Small intestine (tissue), 7 donors: ENCODE results near the gene LRIT3. TPM values are rescaled to one million over a fixed set of nuclear protein-coding genes. Genes with fewer than 3 reads are reported as not detected.

Experiments
- DNase-seq, 2 donors: peaks; one replicate each; pipeline versions ENCODE4 v3.0.0 to v3.0.0-alpha.2; 2013
- FAIRE-seq: peaks from 2 replicates; lab custom pipeline; 2012; peaks lifted over from hg19 to GRCh38; lab: Jason Lieb, UNC
- H3K27ac ChIP-seq, 3 donors: one replicate each; pipeline ENCODE4 v1.5.1; 2013; ENCODE audit warnings: low read length in 2 of 3, mild to moderate bottlenecking in 2 of 3, control low read depth in 1 of 3, inconsistent platforms in 1 of 3, low read depth in 1 of 3, moderate library complexity in 1 of 3
- H3K27me3 ChIP-seq, 3 donors: one replicate each; pipeline ENCODE4 v1.6.1; 2013; ENCODE audit warnings: low read length in 3 of 3, inconsistent platforms in 1 of 3; ENCODE audit not compliant: control insufficient read depth in 3 of 3, insufficient read depth in 3 of 3
- H3K36me3 ChIP-seq, 3 donors: one replicate each; pipeline ENCODE4 v1.6.1; 2013; ENCODE audit warnings: low read length in 3 of 3, inconsistent platforms in 1 of 3, low read depth in 1 of 3, mild to moderate bottlenecking in 1 of 3, moderate library complexity in 1 of 3; ENCODE audit not compliant: control insufficient read depth in 3 of 3, insufficient read depth in 2 of 3
- H3K4me1 ChIP-seq, 3 donors: one replicate each; pipeline ENCODE4 v1.6.1; 2013; ENCODE audit warnings: low read length in 2 of 3, inconsistent platforms in 1 of 3, low read depth in 1 of 3, mild to moderate bottlenecking in 1 of 3, moderate library complexity in 1 of 3; ENCODE audit not compliant: control insufficient read depth in 3 of 3, insufficient read depth in 2 of 3
- H3K4me3 ChIP-seq, 3 donors: one replicate each; pipeline ENCODE4 v1.5.1; 2013; ENCODE audit warnings: low read length in 3 of 3, control low read depth in 1 of 3, inconsistent platforms in 1 of 3, low read depth in 1 of 3, mild to moderate bottlenecking in 1 of 3, moderate library complexity in 1 of 3
- H3K9me3 ChIP-seq, 2 donors: one replicate each; pipeline ENCODE4 v1.6.1; 2013; ENCODE audit warnings: low read depth in 1 of 2, low read length in 1 of 2; ENCODE audit not compliant: control insufficient read depth in 2 of 2, insufficient read depth in 1 of 2
- WGBS, 3 donors: extraction: QIAGEN DNeasy Blood & Tissue Kit; methylation state at CpG; one replicate each; pipeline ENCODE4 v1.1.7; 2013; 5-methylcytosine and 5-hydroxymethylcytosine counted together
- polyA plus RNA-seq, 4 donors: library from polyadenylated mRNA; stranded (reverse) in 3 of 4; unstranded in 1 of 4; fragments of 200-250 nt in 3 of 4; fragments of 120-200 nt in 1 of 4; gene quantifications; one replicate each; pipeline versions ENCODE4 v1.2.1 to v1.2.3, GENCODE V29; 2013
- donor health status: healthy with polysubstance abuse.
- donor health status: control.
- donor health status: control.
- donor health status: Bipolar disorder and iron deficiency.
- donor health status: healthy.

The LRIT3 gene
- polyA plus RNA-seq, 4 donors, result 0.04 to 0.54 (median 0.23) TPM

DNA sequence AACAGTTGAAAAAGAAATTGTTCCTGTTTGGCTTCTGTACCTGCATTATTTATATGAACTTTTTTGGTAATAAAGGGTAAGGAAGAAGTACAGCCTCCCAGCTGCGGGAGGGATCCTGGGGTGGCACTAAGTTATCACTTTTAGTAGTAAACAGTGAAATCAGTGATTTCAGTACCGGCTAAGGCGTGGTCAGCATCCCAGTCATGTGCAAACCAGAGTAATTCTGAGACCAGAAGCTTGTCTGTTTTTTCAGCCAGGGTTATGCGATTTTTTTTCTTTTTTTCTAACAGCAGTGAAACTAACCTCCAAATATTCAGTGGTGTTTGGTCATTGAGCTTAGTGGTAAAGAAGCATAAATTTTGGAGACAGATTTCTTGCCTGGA, 68.1 kb downstream of the LRIT3 start:
- Histone ChIP-seq H3K27me3 (no peaks in the 10 kb centered on the region), H3K4me1 (peaks cover 0 to 15% (median 0%) of the 10 kb centered on the region in 3 donors), H3K27ac (peak overlapping the region in 1 of 3 donors; percentile 84), H3K9me3 (no peaks in the 10 kb centered on the region), H3K36me3 (no peaks in the 10 kb centered on the region), H3K4me3 (peak overlapping the region in 1 of 3 donors; percentile 8)
- FAIRE-seq (no peak), DNase-seq (no peak)
- WGBS, 3 donors, result 30 to 36% (median 34%) methylated on average over 4 of the region's 4 CpGs

DNA sequence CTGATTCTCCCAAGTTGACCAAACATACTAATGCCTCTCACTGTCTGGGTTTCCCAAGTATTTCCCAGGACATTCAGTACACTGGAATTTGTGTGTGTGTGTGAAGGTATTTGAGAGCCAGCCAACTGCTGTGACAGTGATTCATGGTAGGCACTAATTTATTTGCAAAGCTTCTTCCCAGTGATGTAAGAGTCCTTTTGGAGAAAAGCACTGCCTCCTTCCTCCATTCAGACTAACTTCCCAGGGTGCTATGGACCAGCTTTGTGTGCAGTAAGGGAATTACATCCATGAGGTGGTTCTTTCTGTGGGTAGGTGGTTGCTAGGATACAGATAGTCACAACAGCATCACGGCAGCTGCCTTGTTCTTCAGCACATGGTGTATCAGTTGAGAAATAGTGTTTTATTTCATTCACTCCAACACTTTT, 73.5 kb downstream of the LRIT3 start:
- no peaks in the 10 kb centered on the region for H3K36me3 ChIP-seq
- no peaks in the 10 kb centered on the region for H3K9me3 ChIP-seq
- DNase-seq (peak in 1 of 2 donors; percentile 5), FAIRE-seq (no peak)
- no peaks in the 10 kb centered on the region for H3K27me3 ChIP-seq
- H3K4me3 ChIP-seq, result no peak overlapping the region
- WGBS, 3 donors, result 44 to 67% (median 56%) methylated on average over 1 of the region's 1 CpG
- no peak overlapping the region for H3K27ac ChIP-seq
- peaks cover 0 to 2% (median 0%) of the 10 kb centered on the region in 3 donors for H3K4me1 ChIP-seq

Other genes starting within 250 kb of the LRIT3 start
- 100 to 1,000 TPM in 2 of 4 donors, 10 to 100 TPM in 2; 65.1 to 133 (median 98.9) TPM for gene CASP6, start 144.7 kb upstream of the LRIT3 start, polyA plus RNA-seq
- 10 to 100 TPM; 11.4 to 91.9 (median 51.5) TPM for gene PLA2G12A, start 118.0 kb upstream of the LRIT3 start, polyA plus RNA-seq
- 10 to 100 TPM in 2 of 4 donors, 1 to 10 TPM in 2; 6.5 to 43.7 (median 25.7) TPM for gene CFI, start 46.1 kb upstream of the LRIT3 start, polyA plus RNA-seq
- 10 to 100 TPM; 12.3 to 39.6 (median 26.0) TPM for gene GAR1, start 32.3 kb upstream of the LRIT3 start, polyA plus RNA-seq
- under 1 TPM in 2 of 4 donors, not detected in 2; 0.15 to 0.21 TPM for gene RRH, start 20.1 kb upstream of the LRIT3 start, polyA plus RNA-seq
- 10 to 100 TPM in 1 of 4 donors, under 1 TPM in 1, not detected in 2; 0.48 to 42.2 TPM for gene EGF, start 64.8 kb downstream of the LRIT3 start, polyA plus RNA-seq